Measurements from ENCODE around the gene HK1.

DNA sequence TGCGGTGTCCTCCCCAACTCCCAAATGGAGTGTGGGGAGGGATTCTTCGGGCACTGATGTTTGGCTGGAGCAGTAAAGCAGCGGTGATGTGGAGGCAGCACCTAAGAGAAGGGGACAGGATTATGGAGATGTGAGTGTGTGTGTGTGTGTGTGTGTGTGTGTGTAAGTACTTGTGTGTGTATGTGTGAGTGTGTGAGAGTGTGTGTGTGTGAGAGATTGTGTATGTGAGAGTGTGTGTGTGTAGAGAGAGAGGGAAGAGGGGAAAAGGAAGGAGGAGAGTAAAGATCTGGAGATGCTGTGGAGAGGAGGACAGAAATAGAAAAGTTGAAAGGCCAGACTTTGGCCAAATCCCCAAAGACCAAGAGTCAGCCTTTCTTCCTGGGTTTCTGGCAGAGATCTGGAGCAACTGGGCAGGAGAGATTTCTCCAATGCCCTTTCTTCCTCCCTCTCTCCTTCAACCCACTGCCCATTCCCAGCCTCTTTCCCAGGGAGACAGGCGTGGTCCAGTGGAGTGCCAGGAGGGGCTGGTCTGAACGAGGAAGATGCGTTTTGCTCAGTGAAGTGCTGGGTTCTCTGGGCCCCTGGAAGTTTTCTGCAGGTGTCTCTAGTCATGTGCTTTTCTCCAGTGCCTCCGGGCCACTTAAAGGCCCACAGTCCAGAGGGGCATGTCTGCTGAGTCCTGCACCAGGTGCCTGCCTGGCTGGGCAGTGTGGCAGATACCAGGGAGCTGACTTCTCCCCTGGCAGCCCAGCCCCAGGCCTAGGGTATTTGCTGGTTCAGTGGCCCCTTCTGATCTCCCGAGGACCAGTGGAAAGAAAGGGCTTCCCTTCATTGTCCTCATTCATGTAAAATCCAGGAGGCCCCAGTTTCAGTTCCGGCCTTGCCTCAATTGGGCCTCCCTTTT lies 60.5 kb downstream of the HK1 start:
- TF ChIP-seq EP300 (IDR thresholded peaks at IDR 0.05) (no peak), CTCF (IDR thresholded peaks at IDR 0.05) (no peak), POLR2A (IDR thresholded peaks at IDR 0.05) (no peak)

Measured in tibial nerve (tissue), 4 donors.